Eye (tissue), 1 donor: ENCODE measurements around the gene NRXN3.
A peak's percentile ranks its signal among the peaks of the same experiment; 100 is the strongest.
"Not testable (repeated sequence)": the region's sequence is repeated elsewhere in the genome, so short reads cannot be mapped to it uniquely, and the experiment has no call there.

Experiments
- DNase-seq: peaks from one replicate; pipeline ENCODE4 v3.0.0-alpha.2; 2015

Gene NRXN3

DNA sequence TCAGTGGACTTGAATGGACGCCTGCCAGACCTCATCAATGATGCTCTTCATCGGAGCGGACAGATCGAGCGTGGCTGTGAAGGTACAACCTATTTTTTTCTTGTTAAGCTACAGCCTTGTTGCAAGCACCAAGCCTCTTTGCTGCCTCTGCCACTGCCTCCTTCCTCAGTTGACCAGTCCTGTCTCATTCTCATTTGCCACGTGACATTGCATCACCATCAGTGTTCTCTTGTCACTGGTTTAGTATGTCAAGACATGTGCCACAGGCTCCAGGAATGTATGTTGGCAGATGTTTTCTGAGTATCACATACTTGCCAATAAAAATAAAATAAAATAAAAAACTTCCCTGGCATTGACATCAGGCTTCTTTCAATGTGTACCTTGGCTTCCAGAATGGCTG, 798.1 kb downstream of the NRXN3 start:
- DNase-seq, result peak; percentile 46

DNA sequence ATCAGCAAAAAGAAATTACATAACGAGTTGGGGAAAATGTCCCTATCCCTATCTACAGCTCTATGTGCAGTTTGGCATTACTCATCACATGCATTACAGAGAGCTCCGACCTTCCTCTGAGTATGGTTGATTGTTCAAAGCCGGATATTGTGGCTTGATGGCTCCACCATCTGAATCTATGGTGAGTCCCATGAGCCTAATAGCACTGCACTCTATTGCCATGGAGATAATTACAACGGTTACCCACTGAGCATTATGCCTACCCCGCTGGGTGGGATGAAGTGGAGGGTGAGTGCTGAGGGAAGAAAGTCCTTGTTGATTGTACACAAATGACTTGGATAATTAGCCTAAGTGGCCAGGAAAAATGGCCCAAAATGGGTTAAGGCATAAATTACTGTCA, 800.5 kb downstream of the NRXN3 start:
- DNase-seq, result peak; percentile 73

DNA sequence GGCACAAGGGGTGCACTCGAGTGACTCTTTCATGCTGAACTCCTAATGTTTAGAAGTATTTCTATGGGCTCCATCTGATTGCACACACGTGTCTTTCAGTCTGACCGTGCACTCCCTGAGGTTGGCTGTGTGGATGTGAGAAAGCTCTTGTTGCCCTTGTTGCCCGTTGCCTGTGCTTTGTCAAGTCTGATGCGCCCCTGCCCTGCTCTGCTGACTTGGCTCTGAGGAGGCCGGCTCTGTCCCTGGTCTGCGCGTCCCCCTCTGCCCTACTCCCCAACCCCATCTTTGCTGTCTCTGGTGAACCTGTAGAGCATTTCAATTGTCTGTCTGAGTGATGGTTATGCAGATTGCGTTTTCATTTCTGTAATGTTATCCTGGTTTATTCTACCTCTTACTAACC, 802.3 kb downstream of the NRXN3 start:
- DNase-seq, result no peak

DNA sequence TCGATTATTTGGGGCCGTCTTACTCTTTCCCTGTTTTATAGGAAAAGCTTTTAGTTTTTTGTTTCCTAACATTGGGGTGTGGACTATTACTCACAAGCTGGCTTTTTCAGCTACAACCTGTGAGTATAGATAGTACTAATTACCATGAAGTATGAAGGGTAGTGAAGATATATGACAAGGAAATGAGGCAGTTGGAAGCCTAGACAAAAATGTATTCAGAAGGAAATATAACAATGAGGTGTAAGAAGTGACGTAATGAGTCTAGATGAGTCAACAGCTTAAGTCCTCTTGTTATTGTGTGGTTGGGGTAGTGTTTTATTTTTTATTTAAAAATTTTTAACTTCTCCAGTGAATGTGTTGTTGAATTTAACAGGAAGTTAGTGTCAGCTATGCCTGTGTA, 804.5 kb downstream of the NRXN3 start:
- no peak for DNase-seq

DNA sequence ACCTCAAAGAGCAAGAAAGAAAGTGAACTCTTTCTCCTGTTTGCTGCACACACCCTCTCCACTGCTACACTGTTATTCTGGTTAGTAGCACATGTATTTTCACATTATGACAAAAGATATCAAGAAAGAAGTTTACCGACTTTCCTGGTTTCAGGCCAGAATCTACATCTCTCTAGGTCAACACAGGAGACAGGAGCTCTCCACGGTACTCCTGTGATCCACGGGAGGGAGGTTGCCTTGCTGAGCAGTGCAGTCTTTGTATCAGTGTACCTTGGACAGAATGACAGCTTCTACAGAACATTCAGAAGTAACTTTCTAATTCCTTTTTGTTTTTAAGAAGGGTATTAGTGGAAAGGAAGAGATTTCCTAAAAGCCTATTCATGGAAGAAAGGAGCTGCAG, 805.6 kb downstream of the NRXN3 start:
- no peak for DNase-seq

DNA sequence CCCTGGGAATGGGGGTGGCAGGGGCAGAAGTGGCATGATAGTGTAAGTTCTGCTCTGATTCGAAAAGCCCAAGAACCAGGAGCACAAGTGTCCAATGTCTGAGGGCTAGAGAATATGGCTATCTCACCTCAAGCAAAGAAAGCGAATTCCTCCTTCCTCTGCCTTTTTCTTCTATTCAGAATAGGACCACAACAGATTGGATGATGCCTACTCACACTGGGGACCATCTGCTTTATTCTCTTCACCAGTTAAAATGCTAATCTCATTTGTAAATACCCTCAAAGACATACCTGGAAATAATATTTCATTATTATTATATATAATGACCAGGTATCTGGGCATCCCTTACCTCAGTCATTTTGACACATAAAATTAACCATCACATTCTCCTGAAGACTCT, 808.7 kb downstream of the NRXN3 start:
- DNase-seq, result no peak

DNA sequence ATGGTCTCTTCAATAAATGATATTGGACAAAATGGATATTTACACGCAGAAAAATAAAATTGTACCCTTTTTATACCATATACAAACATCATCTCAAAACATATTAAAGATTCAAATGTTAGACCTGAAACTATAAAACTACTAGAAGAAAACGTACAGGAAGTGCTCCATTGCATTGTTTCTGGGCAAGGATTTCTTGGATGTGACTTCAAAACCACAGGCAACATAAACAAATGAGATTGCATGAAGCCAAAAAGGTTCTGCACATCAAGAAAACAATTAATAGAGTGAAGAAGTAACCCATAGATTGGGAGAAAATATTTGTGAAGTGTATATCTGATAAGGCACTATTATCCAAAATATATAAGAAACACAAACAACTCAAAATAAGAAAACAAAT, 812.4 kb downstream of the NRXN3 start:
- DNase-seq, result no peak

DNA sequence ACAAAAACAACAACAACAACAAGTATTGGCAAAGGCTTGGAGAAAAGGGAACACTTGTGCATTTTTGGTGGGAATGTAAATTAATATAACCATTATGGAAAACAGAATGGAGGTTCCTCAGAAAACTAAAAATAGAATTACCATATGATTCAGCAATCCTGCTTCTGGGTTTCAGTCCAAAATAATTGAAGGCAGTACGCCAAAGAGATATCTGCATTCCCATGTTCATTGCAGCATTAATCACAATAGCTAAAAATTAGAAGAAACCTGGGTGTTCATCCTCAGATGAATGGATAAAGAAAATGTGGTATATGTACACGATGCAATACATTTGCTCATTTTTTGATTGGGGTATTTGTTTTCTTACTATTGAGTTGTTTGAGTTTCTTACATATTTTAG, 813.0 kb downstream of the NRXN3 start:
- DNase-seq, result no peak

DNA sequence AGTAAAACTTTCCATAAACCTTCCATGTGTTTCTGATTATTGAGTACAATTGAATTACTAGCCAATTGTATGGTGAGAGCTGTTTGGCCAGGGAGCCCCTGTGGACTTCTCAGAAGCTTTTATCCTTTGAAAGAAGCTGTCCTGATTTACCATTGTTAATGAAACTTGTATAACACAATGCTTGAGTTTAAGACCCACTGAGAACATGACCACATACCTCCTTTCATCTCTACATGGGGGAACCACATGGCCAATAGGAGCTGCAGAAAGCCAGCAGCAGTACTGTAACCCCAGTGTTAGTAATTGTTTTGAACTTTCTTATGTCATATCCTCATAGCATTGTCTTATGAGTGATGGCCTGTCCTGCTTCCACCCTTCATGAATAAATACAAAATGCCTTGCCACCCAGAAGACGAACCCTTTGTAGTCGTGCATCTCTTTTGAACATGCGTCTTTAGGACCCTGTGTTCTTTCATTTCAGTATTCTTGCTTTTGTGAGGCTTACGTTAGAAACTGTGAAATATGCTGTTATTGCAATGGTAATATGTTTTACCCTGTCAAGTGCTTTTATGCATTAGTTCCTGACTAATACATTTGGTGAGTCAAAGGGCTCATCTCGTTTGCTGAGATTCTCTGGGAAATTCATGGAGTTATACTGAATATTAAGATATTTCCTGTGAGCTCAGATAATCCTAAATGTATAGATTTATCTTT, 815.7 kb downstream of the NRXN3 start:
- DNase-seq, result peak; percentile 58

DNA sequence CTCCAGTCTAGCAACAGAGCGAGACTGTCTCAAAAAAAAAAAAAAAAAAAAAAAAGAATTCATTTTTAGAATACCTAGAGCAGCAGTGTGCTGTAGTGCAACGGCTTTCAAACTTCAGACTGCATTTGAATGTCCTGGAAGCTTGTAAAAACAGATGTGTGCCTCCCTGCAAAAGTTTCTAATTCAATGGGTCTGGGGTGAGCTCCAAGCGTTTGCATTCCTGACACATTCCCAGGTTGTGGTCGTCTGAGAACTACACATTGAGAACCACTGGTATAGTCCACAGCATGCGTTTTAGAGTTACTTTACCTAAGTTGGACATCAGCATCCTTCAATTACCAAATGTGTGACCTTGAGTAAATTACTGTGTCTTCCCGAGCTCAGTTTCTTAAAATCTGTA, 816.8 kb downstream of the NRXN3 start:
- no peak for DNase-seq

DNA sequence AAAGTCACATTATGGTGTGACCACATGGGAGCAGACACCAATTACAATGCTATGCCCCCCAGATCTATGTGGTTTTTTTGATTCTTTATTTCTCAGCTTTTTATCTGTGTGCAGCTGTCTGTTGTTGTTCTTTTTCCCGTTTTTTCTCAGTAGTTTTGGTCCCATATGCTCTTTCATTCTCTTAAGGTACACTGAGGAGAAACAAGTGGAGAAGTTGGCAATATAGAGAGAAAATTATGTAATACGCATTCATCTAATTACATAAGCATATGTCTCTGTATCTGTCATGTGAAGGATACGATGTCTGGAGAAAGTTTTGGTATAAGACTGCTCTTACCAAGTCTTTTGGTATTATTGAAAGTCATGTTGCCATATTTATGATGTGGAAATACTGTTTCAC, 819.0 kb downstream of the NRXN3 start:
- DNase-seq, result no peak

DNA sequence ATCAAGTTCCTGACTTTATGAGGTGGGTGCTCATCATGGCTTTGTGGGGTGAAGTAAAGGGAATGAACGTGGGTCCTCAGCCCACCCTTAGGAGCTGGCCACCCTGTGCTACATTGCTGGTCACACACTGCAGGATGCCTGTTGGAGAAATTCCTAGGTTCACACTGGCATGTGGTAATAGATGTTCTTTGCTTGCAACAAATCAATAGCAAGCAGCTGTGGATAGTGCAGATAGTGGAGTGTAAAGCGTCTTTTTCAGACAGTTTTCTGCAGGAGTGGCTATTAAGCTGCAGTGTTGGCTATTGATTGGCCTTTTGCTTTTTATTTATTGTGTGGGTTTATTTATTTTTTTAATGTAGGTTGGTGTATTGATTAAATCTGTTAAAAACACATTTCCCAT, 822.7 kb downstream of the NRXN3 start:
- DNase-seq, result no peak

DNA sequence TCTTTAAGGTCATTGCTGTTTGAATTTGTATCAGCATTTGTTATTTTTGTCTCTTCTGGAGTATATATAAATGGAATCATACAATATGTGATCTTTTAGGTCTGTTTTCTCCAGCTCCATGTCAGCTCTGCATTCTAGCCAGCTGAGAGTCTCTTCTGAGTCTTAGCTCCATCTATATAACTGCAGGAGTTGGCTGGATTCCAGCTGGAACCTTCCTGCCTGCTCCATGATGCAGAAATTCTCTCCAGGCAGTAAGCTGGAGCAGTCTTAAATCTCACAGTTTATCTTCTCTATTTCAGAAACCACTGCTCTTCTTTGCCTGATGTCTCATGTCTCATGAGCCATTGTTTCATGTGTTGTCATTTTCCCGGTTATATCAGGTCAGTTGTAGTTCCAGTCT, 827.6 kb downstream of the NRXN3 start:
- peak; percentile 70 for DNase-seq

DNA sequence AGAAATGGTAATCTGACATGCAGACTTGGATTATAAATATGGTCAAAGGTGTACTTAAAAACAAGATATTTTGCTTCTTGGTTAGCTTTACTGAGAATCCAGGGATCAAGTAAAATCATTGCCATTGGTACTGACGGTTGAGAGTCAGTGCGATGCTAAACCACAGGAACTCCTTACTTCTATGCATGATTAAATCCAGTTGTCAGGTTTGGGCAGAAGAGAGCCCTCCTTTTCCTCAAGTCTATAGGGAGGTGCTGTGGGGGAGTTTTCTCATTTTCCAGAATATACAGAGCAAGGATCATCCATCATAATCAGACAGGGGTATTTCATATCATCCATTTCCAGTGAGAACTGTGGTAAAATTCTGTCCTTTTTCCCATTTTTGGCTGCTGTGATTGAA, 839.1 kb downstream of the NRXN3 start:
- DNase-seq, result no peak

DNA sequence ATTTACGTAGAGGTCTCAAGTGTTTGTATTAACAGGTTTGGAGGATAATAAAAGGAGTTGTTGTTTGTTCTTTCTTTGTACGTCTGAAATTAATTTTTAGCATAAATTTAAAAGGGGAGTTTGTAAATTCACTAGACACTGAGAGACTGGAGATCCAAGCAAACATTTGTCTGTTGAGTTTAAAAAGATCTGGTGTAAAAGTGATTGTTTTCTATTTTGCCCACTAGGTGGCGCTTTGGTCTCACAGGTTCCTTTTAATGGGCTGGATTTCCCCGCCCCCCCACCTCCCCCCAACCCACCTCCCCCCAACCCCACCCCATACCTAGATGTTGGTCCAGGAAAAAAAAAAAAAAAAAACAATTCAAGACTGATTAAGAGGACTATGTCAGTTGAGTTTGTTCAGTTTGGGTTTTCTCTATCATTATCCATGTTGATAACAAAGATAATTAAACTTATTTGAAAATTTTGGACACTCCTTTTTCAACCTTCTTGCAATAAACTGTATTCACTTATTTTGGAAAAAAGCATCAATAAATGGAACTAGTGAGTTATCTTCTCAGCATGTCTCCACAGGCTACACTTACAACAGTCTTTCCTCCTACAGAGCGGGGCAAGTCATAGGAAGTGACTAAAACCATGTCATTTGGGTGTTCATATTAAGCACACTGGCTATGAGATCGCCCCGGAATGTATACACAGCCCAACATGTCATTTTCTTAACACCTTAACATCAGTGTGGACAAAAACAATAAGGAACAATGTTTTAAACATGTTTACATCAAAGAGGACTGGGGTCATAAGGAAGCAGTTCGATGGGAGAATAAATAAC, 841.1 kb downstream of the NRXN3 start:
- peak; percentile 62 for DNase-seq

DNA sequence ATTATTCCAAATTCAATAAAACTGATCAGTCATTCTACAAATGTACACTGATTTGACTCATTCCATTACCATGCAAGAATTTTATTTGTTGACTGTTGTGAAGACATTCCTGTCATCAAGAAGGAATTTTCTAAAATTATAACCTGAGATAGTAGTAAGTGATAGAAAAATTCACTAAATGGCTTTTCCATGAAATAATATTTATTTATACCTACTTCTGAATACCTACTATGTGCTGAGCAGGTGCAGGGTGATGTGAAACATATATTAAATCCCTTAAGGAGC, 841.7 kb downstream of the NRXN3 start:
- DNase-seq, result no peak

DNA sequence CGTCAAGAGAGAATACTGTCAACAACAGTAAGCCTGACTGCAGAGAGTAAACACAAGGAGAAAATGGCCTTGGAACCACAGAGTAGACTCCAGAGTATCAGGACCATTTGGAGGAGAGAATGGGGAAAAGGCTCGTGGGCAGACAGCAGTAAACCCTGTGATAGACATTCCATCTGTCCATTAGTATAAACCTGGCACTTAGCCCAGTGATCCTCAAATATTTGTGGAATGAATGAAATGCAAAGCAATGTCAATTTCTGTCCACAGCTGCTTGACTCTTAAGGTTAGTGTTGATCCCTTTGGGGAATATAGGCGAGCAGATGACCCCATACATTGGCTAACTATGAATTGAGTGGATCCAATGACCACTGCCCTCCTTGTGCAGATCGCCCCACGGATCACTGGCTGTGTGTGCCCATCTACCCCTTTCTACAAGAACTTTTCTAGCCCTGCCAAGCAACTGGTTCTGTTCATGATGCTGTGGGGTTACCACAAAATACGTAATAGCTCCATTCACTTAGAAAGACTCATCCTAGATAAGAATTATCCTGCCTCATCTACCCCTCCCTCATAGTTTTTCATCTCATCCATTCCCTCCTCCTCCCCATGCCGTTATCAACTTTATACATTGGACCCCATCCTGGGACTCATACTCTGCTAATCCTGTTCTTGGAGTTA, 846.8 kb downstream of the NRXN3 start:
- DNase-seq, result peak; percentile 39

DNA sequence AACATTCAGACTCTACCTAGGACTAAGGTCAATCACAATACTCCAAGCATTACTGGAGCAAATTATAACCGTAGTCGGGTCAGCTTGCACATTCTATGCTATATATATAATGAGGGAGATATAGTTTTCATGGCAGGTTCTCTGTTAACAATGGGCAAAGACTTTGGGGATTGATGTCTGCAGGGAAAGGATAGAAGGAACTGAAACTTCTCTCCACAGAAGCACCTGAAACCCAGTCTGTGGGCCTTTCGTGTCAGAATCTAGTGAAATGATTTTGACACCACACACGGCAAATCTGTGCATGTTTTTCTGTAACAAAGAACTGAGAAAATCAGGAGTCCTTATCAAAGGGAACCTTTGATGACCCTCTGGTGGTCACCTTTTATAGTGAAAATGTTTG, 847.4 kb downstream of the NRXN3 start:
- no peak for DNase-seq

DNA sequence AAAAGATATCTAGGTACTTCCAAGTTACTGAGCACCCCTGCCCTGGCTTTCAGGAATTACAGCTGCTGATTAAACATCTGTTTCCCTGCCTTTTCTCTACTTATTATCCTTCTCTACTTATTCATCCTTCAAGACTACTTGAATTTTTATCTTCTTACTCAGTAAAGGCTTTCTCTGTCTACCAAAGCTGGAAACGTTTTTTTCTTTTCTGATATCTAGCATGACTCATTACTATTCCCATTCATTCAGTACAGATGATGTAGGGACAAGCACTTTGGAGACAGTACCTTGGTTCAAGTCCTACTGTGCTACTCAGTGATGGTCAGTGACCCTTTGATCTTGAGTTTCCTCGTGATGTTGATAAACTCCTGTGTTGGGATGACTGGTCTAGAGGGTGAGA, 848.7 kb downstream of the NRXN3 start:
- DNase-seq, result no peak

DNA sequence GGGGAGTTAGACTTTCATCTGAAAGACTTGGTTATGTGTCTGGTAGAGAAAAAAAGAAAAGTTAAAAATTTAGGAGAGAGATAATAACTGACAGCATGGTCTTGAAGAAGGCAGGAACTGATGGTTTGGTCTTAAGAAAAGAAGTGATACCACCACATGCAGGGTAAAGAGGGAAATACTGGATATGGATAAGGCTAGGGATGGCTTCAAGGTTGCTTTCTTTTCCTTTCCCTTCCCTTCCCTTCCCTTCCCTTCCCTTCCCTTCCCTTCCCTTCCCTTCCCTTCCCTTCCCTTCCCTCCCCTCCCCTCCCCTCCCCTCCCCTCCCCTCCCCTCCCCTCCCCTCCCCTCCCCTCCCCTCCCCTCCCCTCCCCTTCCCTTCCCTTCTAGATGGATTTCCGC, 849.7 kb downstream of the NRXN3 start:
- not testable (repeated sequence) for DNase-seq

DNA sequence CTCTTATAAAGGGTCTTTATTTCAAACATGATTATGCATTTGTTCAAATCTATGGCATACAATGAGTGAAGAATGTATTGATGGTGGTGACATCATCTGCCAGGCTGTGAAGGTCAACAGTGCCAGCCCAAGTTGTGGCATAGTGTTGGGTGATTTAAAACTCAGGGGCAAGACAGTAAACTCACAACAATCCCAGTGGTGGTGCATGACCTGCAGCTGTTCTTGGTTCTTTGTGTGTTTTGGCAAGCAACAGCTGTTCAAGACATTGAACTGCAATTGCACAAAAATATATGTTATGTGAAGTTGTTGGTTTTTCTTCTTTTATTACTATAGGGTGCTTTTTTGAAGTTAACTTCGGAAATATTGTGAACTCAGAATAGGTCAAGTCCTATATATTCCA, 851.6 kb downstream of the NRXN3 start:
- no peak for DNase-seq

DNA sequence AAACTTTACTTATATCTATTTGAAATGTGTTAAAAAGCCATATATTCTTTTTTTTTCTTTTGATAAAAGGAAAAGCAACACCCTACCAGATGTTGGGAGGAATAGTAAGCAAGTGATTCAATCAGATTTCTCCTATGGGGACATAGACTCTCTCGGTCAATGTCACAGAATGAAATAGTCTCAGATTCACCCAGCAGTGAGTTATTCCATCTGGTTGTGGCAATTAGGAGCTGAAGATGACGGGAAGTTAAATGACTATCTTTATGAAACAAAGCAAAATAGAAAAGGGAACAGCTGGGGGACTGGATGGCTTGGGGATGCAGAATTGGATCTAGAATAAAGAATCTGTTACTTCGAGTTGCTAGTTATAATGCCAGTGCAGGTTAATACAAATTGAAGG, 857.0 kb downstream of the NRXN3 start:
- no peak for DNase-seq

DNA sequence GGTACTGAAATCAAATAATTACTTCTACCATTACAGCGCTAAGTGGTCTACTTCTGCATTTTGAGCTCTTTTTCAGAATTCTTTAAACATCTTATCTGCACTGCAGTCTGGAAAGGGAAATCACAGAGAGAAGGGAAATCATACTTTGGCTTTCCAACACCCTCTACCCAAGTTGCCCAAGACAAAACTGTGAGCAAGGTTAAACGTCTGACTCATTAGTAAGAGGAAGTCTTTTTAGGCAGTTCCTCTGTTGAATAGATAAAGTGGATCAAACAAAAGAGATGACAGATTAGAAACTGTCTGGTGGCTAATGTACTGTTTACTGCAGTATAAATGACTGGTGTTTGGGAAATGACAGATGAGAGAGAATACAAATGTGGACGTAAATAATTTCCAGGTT, 858.1 kb downstream of the NRXN3 start:
- DNase-seq, result no peak

DNA sequence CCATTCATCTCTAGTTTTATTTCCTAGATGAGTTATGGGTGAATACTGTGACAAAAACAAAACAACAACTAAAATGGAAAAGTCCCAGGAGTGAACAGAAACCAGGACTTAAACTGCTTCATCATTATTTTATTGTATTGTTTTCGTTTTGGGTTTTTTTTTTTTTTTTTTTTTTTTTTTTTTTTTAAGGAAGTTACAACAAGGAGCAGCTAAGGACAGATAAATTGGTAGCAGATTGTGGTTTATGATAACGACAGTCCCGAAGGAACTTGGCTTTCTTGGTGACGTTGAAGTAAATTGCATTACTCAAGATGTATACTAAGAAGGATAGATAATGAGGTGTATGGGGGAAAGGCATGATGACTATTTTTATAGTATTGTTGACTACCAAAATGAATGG, 866.3 kb downstream of the NRXN3 start:
- DNase-seq, result no peak
